MCF 10A (cell line): ENCODE data around the gene NES. TPM values are rescaled to one million over a fixed set of nuclear protein-coding genes. Genes with fewer than 3 reads are reported as not detected.

Experiments used
- BruUV-seq: library from RNA; stranded (reverse); fragments of 400-500 nt; replicated peaks from 2 replicates; lab custom pipeline; 2021; lab: Mats Ljungman, UMichigan
- CTCF ChIA-PET: fragments of 300-600 bp; sonication (Branson Sonifier 250); formaldehyde crosslinking; extraction: SDS; loops from one replicate; lab custom pipeline; 2021; ENCODE audit warnings: antibody characterized with exemption, inconsistent platforms; lab: Yijun Ruan, JAX
- POLR2A ChIA-PET: fragments of 300-600, 350-650 bp; sonication (Branson Sonifier 250); formaldehyde crosslinking; extraction: SDS; loops from one replicate; lab custom pipeline; 2020; ENCODE audit warnings: antibody characterized with exemption, inconsistent platforms; lab: Yijun Ruan, JAX
- DNase-seq: peaks from one replicate; pipeline ENCODE4 v3.0.0-alpha.2; 2018; ENCODE audit not compliant: unreplicated experiment
- H3K27ac Mint-ChIP-seq: one replicate; pipeline ENCODE4 v1.8.0; 2022; ENCODE audit warnings: mild to moderate bottlenecking, low read depth, mixed read lengths; ENCODE audit not compliant: unreplicated experiment
- H3K27me3 Mint-ChIP-seq: one replicate; pipeline ENCODE4 v1.8.0; 2022; ENCODE audit warnings: mixed read lengths; ENCODE audit not compliant: insufficient read depth, unreplicated experiment
- H3K36me3 Mint-ChIP-seq: one replicate; pipeline ENCODE4 v1.8.0; 2022; ENCODE audit warnings: mild to moderate bottlenecking, moderate library complexity, mixed read lengths; ENCODE audit not compliant: insufficient read depth, unreplicated experiment
- H3K4me1 Mint-ChIP-seq: one replicate; pipeline ENCODE4 v1.8.0; 2022; ENCODE audit warnings: mixed read lengths; ENCODE audit not compliant: insufficient read depth, unreplicated experiment
- H3K4me3 Mint-ChIP-seq: one replicate; pipeline ENCODE4 v1.8.0; 2022; ENCODE audit warnings: mild to moderate bottlenecking, moderate library complexity, mixed read lengths; ENCODE audit not compliant: unreplicated experiment
- H3K9me3 Mint-ChIP-seq: one replicate; pipeline ENCODE4 v1.8.0; 2022; ENCODE audit warnings: mixed read lengths; ENCODE audit not compliant: unreplicated experiment
- intact Hi-C: fragments of 100-400 bp; cut with micrococcal nuclease; formaldehyde crosslinking; loops from 2 replicates; pipeline ENCODE4 v1.14.1; 2022
- total RNA-seq: library from RNA; stranded (reverse); gene quantifications from 2 replicates; pipeline ENCODE4 v1.2.3, GENCODE V29; 2022
- TF ChIP-seq, protein P1 (sequence below): fragments of 200-600 bp; IDR thresholded peaks from one replicate; pipeline ENCODE4 v1.8.0; 2022; ENCODE audit warnings: antibody characterized with exemption, mild to moderate bottlenecking; ENCODE audit not compliant: unreplicated experiment

Gene NES
- total RNA-seq, 1 experiment from 2014 or later, result not detected

DNA sequence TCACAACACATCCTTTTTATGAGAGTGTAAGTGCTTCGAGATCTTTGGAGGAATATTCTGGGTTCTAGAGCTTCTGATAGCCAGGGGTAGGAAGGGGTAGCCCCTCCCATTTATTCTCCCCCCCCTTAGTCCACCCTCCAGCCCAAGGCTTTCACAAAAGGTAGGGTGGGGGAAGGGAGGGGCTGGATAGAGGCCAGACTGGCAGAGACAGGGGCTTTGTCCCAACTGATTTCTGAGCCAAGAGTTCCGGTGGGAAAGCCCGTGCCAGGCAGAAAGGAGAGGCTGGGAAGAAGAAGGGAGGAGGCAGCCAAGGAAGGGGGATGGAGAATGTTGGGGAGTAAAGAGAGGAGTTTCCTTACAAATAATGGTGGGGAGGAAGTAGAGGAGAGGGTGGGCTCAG lies 32.2 kb downstream of the NES start:
- H3K27ac Mint-ChIP-seq, result no peak overlapping the region
- peaks cover 1% of the 10 kb centered on the region for H3K4me1 Mint-ChIP-seq
- BruUV-seq, result no TSS peak
- intact Hi-C loops, result no loop called here
- CTCF ChIA-PET, result interaction anchor here (0.8 to 11.5 kb wide), 9 partner anchors 12 to 260 kb away, joined by 3 to 154 read pairs (median 7); no protein-coding TSS in a partner anchor
- TF ChIP-seq, protein P1, sequence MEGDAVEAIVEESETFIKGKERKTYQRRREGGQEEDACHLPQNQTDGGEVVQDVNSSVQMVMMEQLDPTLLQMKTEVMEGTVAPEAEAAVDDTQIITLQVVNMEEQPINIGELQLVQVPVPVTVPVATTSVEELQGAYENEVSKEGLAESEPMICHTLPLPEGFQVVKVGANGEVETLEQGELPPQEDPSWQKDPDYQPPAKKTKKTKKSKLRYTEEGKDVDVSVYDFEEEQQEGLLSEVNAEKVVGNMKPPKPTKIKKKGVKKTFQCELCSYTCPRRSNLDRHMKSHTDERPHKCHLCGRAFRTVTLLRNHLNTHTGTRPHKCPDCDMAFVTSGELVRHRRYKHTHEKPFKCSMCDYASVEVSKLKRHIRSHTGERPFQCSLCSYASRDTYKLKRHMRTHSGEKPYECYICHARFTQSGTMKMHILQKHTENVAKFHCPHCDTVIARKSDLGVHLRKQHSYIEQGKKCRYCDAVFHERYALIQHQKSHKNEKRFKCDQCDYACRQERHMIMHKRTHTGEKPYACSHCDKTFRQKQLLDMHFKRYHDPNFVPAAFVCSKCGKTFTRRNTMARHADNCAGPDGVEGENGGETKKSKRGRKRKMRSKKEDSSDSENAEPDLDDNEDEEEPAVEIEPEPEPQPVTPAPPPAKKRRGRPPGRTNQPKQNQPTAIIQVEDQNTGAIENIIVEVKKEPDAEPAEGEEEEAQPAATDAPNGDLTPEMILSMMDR, result no peak
- no peak overlapping the region for H3K4me3 Mint-ChIP-seq
- POLR2A ChIA-PET, result no interaction called here
- DNase-seq, result no peak
- peaks cover 14% of the 10 kb centered on the region for H3K27me3 Mint-ChIP-seq
- peaks cover 7% of the 10 kb centered on the region for H3K36me3 Mint-ChIP-seq
- H3K9me3 Mint-ChIP-seq, result no peaks in the 10 kb centered on the region

- Mint-ChIP-seq H3K27me3 (peaks cover 16% of the 10 kb centered on the region), H3K36me3 (peaks cover 7% of the 10 kb centered on the region), H3K4me1 (peaks cover 5% of the 10 kb centered on the region), H3K4me3 (no peak overlapping the region), H3K9me3 (no peaks in the 10 kb centered on the region), H3K27ac (no peak overlapping the region)
- ChIA-PET POLR2A (interaction anchor here (0.7 kb wide), 1 partner anchor 25 kb away, joined by 3 read pairs; the partner anchor contains the start of gene HAPLN2), CTCF (interaction anchor here (0.8 to 11.5 kb wide), 9 partner anchors 13 to 259 kb away, joined by 3 to 154 read pairs (median 9); no protein-coding TSS in a partner anchor)
- intact Hi-C loops, result no loop called here
- DNase-seq, result no peak
- TF ChIP-seq, protein P1, result no peak
- no TSS peak for BruUV-seq
Observed at GRCh38 chr1:156644640-156645039, 32.6 kb downstream of the NES start.

GRCh38 chr1:156644146-156644545 lies 33.1 kb downstream of the NES start:
- BruUV-seq, result no TSS peak
- CTCF ChIA-PET, result interaction anchor here (0.7 to 11.5 kb wide), 10 partner anchors 9 to 259 kb away, joined by 3 to 154 read pairs (median 8); no protein-coding TSS in a partner anchor
- Mint-ChIP-seq H3K36me3 (peaks cover 8% of the 10 kb centered on the region), H3K4me3 (no peak overlapping the region), H3K9me3 (no peaks in the 10 kb centered on the region), H3K27ac (no peak overlapping the region), H3K27me3 (peaks cover 21% of the 10 kb centered on the region), H3K4me1 (peaks cover 10% of the 10 kb centered on the region)
- TF ChIP-seq, protein P1, result no peak
- DNase-seq, result no peak
- intact Hi-C loops, result no loop called here
- POLR2A ChIA-PET, result interaction anchor here (0.7 to 1.2 kb wide), 2 partner anchors 24 to 25 kb away, joined by 3 to 5 read pairs; partner anchors contain the start of gene HAPLN2

- peaks cover 12% of the 10 kb centered on the region for H3K36me3 Mint-ChIP-seq
- peaks cover 25% of the 10 kb centered on the region for H3K27me3 Mint-ChIP-seq
- no TSS peak for BruUV-seq
Observed at GRCh38 chr1:156643778-156644092, 33.5 kb downstream of the NES start.

More at GRCh38 chr1:156643778-156644092, 33.5 kb downstream of the NES start:
- Mint-ChIP-seq H3K27ac (no peak overlapping the region), H3K4me1 (peaks cover 14% of the 10 kb centered on the region), H3K9me3 (no peaks in the 10 kb centered on the region), H3K4me3 (no peak overlapping the region)
- DNase-seq, result no peak
- ChIA-PET CTCF (interaction anchor here (0.7 to 11.5 kb wide), 9 partner anchors 9 to 258 kb away, joined by 3 to 154 read pairs (median 9); no protein-coding TSS in a partner anchor), POLR2A (interaction anchor here (1.2 kb wide), 1 partner anchor 23 kb away, joined by 5 read pairs; no protein-coding TSS in a partner anchor)
- TF ChIP-seq, protein P1, result no peak
- intact Hi-C loops, result no loop called here
